ENCODE results near the gene MARS1.

GRCh38 chr12:57479043-57479375, 8.9 kb upstream of the MARS1 start:
- TF ChIP-seq CTCF (IDR thresholded peaks at IDR 0.05) (no peak), ZFX (IDR thresholded peaks at IDR 0.05; ENCODE audit: borderline replicate concordance) (no peak)

Data from 22Rv1 (cell line).